Fibroblast of lung (primary cell): ENCODE measurements around the gene GPR42. TPM values are rescaled to one million over a fixed set of nuclear protein-coding genes. Genes with fewer than 3 reads are reported as not detected.
"Not testable (repeated sequence)": the region's sequence is repeated elsewhere in the genome, so short reads cannot be mapped to it uniquely, and the experiment has no call there.

Experiments used
- DNase-seq, 2 donors: peaks; one replicate each; pipeline versions ENCODE4 v3.0.0 to v3.0.0-alpha.2; 2010; ENCODE audit warnings: low read depth in 2 of 2
- H2AFZ ChIP-seq: 2 replicates; pipeline ENCODE4 v1.5.1; 2012; ENCODE audit warnings: low read length, control low read depth, inconsistent platforms
- H3K27ac ChIP-seq: 2 replicates; pipeline ENCODE4 v1.5.1; 2011; ENCODE audit warnings: low read length, control low read depth; ENCODE audit not compliant: insufficient read depth
- H3K27me3 ChIP-seq: 2 replicates; pipeline ENCODE4 v1.5.1; 2011; ENCODE audit warnings: mild to moderate bottlenecking, low read length; ENCODE audit not compliant: control insufficient read depth, insufficient read depth
- H3K36me3 ChIP-seq: 2 replicates; pipeline ENCODE4 v1.5.1; 2011; ENCODE audit warnings: low read length; ENCODE audit not compliant: control insufficient read depth, insufficient read depth
- H3K4me1 ChIP-seq: 2 replicates; pipeline ENCODE4 v1.5.1; 2011; ENCODE audit warnings: low read length; ENCODE audit not compliant: control insufficient read depth, insufficient read depth; ENCODE audit errors: extremely low read depth
- H3K4me2 ChIP-seq: 2 replicates; pipeline ENCODE4 v1.5.1; 2011; ENCODE audit warnings: low read length, control low read depth; ENCODE audit not compliant: insufficient read depth; ENCODE audit errors: extremely low read depth
- H3K4me3 ChIP-seq, 4 experiments: fragments of 200-600 bp in 1 of 4; sonication (generic) in 1 of 4; replicated peaks in 1 of 4; 2 replicates each; pipeline ENCODE4 v1.5.1; 2011 to 2016; ENCODE audit warnings: low read length in 4 of 4, low read depth in 3 of 4, mild to moderate bottlenecking in 3 of 4, control low read depth in 2 of 4, inconsistent platforms in 1 of 4, mixed read lengths in 1 of 4; ENCODE audit not compliant: insufficient read depth in 1 of 4; ENCODE audit errors: control extremely low read depth in 1 of 4
- H3K79me2 ChIP-seq: 2 replicates; pipeline ENCODE4 v1.5.1; 2012; ENCODE audit warnings: mild to moderate bottlenecking, low read length, inconsistent platforms; ENCODE audit not compliant: control insufficient read depth, insufficient read depth
- H3K9ac ChIP-seq: 2 replicates; pipeline ENCODE4 v1.5.1; 2011; ENCODE audit warnings: mild to moderate bottlenecking, low read length, control low read depth; ENCODE audit not compliant: insufficient read depth
- H3K9me3 ChIP-seq: 2 replicates; pipeline ENCODE4 v1.5.1; 2012; ENCODE audit warnings: low read depth, low read length; ENCODE audit not compliant: control insufficient read depth, insufficient read depth
- H4K20me1 ChIP-seq: 2 replicates; pipeline ENCODE4 v1.5.1; 2011; ENCODE audit warnings: low read length; ENCODE audit not compliant: control insufficient read depth, insufficient read depth; ENCODE audit errors: extremely low read depth
- EZH2 ChIP-seq: IDR thresholded peaks from 2 replicates; pipeline ENCODE4 v1.5.1; 2012; ENCODE audit warnings: low read length, control low read depth, mild to moderate bottlenecking; ENCODE audit errors: missing control alignments
- polyA plus RNA-seq, 2 donors: library from polyadenylated mRNA; depleted of rRNA in 1 of 2; stranded (reverse) in 1 of 2; unstranded in 1 of 2; fragments of >200 nt; gene quantifications; 2 replicates each; pipeline ENCODE4 v1.2.1, GENCODE V29; 2011 to 2012; ENCODE audit warnings: missing spikeins in 1 of 2
- total RNA-seq: library from RNA; depleted of rRNA; stranded (reverse); fragments of >200 nt; gene quantifications from 2 replicates; pipeline ENCODE4 v1.2.1, GENCODE V29; 2014
- TF ChIP-seq, protein P1 (sequence below), 2 donors: IDR thresholded peaks in 1 of 2; conservative IDR thresholded peaks in 1 of 2; 1 replicate in 1 of 2; 2 replicates in 1 of 2; pipeline ENCODE4 v1.5.1; 2011 to 2012; ENCODE audit warnings: low read length in 2 of 2, control low read depth in 1 of 2, inconsistent platforms in 1 of 2, low read depth in 1 of 2, mild to moderate bottlenecking in 1 of 2

The GPR42 gene
- total and polyA plus RNA-seq, 2 donors (not counting 1 experiment from before 2014, with no cell fraction given) = not detected

DNA sequence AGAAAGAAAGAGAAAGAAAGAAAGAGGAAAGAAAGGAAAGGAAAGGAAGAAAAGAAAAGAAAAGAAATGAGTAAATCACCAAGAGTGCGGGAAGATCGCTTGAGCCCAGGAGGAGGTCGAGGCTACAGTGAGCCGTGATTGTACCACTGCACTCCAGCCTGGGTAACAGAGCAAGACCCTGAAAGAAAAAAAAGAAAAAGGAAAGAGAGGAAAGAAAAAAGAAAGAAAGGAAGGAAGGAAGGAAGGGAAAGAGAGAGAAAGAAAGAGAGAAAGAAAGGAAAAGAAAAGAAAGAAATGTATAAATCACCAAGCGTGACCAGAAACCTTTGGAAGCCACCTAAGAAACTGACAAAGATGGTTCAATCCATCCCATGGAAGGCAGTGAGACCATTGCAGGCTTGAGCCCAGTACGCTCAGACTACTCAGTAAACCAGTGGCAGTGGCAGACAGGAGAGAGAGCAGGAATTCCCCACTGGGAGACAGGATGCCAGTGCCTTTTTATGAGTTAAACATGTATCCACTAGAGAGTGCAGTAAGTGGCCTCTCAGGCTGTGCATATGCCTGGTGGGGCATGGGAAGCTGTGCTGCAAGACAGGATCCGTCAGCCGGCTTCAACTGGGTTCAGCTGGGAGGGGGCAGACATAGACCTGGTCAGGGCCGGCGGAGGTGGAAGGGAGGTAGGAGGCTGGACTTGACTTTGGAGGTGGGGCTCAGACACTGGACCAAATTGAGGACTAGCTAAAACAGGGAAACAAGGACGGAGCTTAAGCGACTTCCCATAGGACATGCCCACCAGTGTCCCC, 4.8 kb downstream of the GPR42 start:
- Histone ChIP-seq H3K4me3 (no peak overlapping the region), H3K79me2 (no peaks in the 10 kb centered on the region), H3K4me2 (no peak overlapping the region), H3K27me3 (no peaks in the 10 kb centered on the region), H3K9ac (no peak overlapping the region), H3K27ac (no peak overlapping the region), H3K36me3 (no peaks in the 10 kb centered on the region), H2AFZ (no peak overlapping the region), H3K9me3 (no peaks in the 10 kb centered on the region), H3K4me1 (no peaks in the 10 kb centered on the region), H4K20me1 (no peaks in the 10 kb centered on the region)
- DNase-seq = no peak
- no peak for TF ChIP-seq EZH2
- TF ChIP-seq, protein P1, sequence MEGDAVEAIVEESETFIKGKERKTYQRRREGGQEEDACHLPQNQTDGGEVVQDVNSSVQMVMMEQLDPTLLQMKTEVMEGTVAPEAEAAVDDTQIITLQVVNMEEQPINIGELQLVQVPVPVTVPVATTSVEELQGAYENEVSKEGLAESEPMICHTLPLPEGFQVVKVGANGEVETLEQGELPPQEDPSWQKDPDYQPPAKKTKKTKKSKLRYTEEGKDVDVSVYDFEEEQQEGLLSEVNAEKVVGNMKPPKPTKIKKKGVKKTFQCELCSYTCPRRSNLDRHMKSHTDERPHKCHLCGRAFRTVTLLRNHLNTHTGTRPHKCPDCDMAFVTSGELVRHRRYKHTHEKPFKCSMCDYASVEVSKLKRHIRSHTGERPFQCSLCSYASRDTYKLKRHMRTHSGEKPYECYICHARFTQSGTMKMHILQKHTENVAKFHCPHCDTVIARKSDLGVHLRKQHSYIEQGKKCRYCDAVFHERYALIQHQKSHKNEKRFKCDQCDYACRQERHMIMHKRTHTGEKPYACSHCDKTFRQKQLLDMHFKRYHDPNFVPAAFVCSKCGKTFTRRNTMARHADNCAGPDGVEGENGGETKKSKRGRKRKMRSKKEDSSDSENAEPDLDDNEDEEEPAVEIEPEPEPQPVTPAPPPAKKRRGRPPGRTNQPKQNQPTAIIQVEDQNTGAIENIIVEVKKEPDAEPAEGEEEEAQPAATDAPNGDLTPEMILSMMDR (conservative IDR thresholded peaks at IDR 0.05 in 1 of 2, IDR thresholded peaks at IDR 0.05 in 1 of 2; ENCODE audit: low read depth in 1 of 2, low read length in 2 of 2) = no peak

DNA sequence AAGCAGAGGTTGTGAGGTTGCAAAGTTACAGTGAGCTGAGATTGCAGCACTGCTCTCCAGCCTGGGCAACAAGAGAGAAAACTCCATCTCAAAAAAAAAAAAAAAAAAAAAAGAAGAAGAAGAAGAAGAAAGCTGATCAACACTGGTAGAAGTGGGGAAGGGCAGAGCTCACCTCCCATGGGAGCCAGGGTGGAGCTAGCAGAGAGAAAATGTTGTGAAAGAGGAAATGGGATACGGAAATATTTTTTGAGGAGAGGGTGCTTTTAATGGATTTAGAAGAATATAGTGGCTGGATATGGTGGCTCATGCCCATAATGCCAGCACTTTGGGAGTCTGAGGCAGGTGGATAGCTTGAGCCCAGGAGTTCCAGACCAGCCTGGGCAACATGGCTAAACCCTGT, 6.8 kb downstream of the GPR42 start:
- Histone ChIP-seq H3K27me3 (no peaks in the 10 kb centered on the region), H3K9ac (no peak overlapping the region), H4K20me1 (no peaks in the 10 kb centered on the region), H3K79me2 (no peaks in the 10 kb centered on the region), H3K27ac (no peak overlapping the region), H2AFZ (no peak overlapping the region), H3K4me2 (no peak overlapping the region), H3K9me3 (no peaks in the 10 kb centered on the region), H3K4me1 (no peaks in the 10 kb centered on the region), H3K4me3 (no peak overlapping the region), H3K36me3 (no peaks in the 10 kb centered on the region)
- TF ChIP-seq EZH2 = no peak
- TF ChIP-seq, protein P1 (conservative IDR thresholded peaks at IDR 0.05 in 1 of 2, IDR thresholded peaks at IDR 0.05 in 1 of 2; ENCODE audit: low read depth in 1 of 2, low read length in 2 of 2) = no peak
- no peak for DNase-seq

DNA sequence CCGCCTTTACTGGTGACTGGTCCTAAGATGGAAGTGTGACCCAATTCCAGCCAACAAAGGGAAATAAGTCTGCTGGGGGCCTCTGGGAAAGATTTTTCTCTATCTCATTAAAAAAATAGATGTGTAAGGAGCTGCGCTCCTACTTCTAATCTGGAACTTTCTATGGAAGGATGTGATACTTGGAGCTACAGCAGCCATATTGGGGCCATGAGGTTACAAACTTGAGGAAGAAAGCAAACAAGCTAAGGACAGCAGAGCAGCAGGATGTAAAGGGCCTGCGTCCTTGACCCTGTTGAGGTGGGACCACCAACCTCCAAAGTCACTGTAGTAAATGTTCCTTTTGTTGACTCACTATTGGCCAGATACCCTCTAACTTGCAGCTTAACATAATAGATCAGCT, 7.5 kb downstream of the GPR42 start:
- H3K4me1 ChIP-seq = no peaks in the 10 kb centered on the region
- no peak for DNase-seq
- H3K9me3 ChIP-seq = no peaks in the 10 kb centered on the region
- no peak overlapping the region for H3K9ac ChIP-seq
- no peak overlapping the region for H3K4me2 ChIP-seq
- H3K27ac ChIP-seq = no peak overlapping the region
- TF ChIP-seq, protein P1 (conservative IDR thresholded peaks at IDR 0.05 in 1 of 2, IDR thresholded peaks at IDR 0.05 in 1 of 2; ENCODE audit: low read depth in 1 of 2, low read length in 2 of 2) = no peak
- TF ChIP-seq EZH2 = no peak
- no peaks in the 10 kb centered on the region for H3K27me3 ChIP-seq
- no peak overlapping the region for H2AFZ ChIP-seq
- H3K36me3 ChIP-seq = no peaks in the 10 kb centered on the region
- no peaks in the 10 kb centered on the region for H4K20me1 ChIP-seq
- no peak overlapping the region for H3K4me3 ChIP-seq
- H3K79me2 ChIP-seq = no peaks in the 10 kb centered on the region

DNA sequence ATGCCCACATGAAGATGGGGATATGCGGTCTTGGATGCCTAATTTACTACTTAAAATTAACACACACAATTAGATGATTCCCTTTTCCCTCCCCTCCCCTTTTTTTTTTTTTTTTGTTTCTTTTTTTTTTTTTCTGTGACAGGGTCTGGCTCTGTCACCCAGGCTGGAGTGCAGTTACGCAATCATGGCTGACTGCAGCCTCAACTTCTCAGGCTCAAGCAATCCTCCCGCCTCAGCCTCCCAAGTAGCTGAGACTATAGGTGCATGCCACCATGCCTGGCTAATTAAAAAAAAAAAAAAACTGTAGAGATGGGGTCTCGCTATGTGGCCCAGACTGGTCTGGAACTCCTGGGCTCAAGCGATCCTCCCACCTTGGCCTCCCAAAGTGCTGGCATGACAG, 8.7 kb downstream of the GPR42 start:
- H3K79me2 ChIP-seq, H3K36me3 ChIP-seq, H3K27ac ChIP-seq, H4K20me1 ChIP-seq, DNase-seq, H3K9ac ChIP-seq, H3K4me3 ChIP-seq, H3K4me1 ChIP-seq, H3K27me3 ChIP-seq, H3K4me2 ChIP-seq, H3K9me3 ChIP-seq, H2AFZ ChIP-seq: not testable (repeated sequence)
